H9 (cell line): Measurements from ENCODE around the gene CCDC178. TPM values are rescaled to one million over a fixed set of nuclear protein-coding genes. Genes with fewer than 3 reads are reported as not detected.

Experiments
- DNase-seq: peaks from one replicate; pipeline ENCODE4 v3.0.0-alpha.2; 2017
- H2AFZ ChIP-seq: one replicate; pipeline ENCODE4 v1.6.1; 2013; ENCODE audit warnings: mild to moderate bottlenecking, low read length, control low read depth, moderate library complexity
- H2AK5ac ChIP-seq: 2 replicates; pipeline ENCODE4 v1.6.1; 2013; ENCODE audit warnings: low read length, control low read depth, mixed read lengths; ENCODE audit not compliant: insufficient read length
- H2BK120ac ChIP-seq: one replicate; pipeline ENCODE4 v1.6.1; 2013; ENCODE audit warnings: low read depth, mild to moderate bottlenecking, low read length, control low read depth, inconsistent platforms; ENCODE audit not compliant: poor library complexity, severe bottlenecking
- H2BK12ac ChIP-seq: 2 replicates; pipeline ENCODE4 v1.6.1; 2013; ENCODE audit warnings: low read length, control low read depth, mixed read lengths, low read depth; ENCODE audit not compliant: insufficient read length
- H2BK15ac ChIP-seq: 2 replicates; pipeline ENCODE4 v1.6.1; 2013; ENCODE audit warnings: low read depth, low read length, control low read depth
- H2BK20ac ChIP-seq: one replicate; pipeline ENCODE4 v1.6.1; 2013; ENCODE audit warnings: low read depth, mild to moderate bottlenecking, low read length, control low read depth, inconsistent platforms; ENCODE audit not compliant: poor library complexity, severe bottlenecking
- H2BK5ac ChIP-seq: 2 replicates; pipeline ENCODE4 v1.6.1; 2013; ENCODE audit warnings: low read length, control low read depth, mixed read lengths; ENCODE audit not compliant: insufficient read length
- H3K14ac ChIP-seq: 2 replicates; pipeline ENCODE4 v1.6.1; 2013; ENCODE audit warnings: low read length, control low read depth; ENCODE audit not compliant: insufficient read depth
- H3K18ac ChIP-seq: 2 replicates; pipeline ENCODE4 v1.6.1; 2013; ENCODE audit warnings: low read depth, mild to moderate bottlenecking, mixed read lengths, low read length, control low read depth; ENCODE audit not compliant: insufficient read length
- H3K23ac ChIP-seq: 2 replicates; pipeline ENCODE4 v1.6.1; 2013; ENCODE audit warnings: low read length, control low read depth, mixed read lengths, low read depth; ENCODE audit not compliant: insufficient read length
- H3K23me2 ChIP-seq: 2 replicates; pipeline ENCODE4 v1.6.1; 2013; ENCODE audit warnings: low read depth, mild to moderate bottlenecking, mixed read lengths, low read length, control low read depth; ENCODE audit not compliant: insufficient read length, poor library complexity, severe bottlenecking
- H3K27ac ChIP-seq: 2 replicates; pipeline ENCODE4 v1.5.1; 2013; ENCODE audit warnings: low read length, control low read depth, mixed read lengths, low read depth; ENCODE audit not compliant: insufficient read length
- H3K27me3 ChIP-seq: 2 replicates; pipeline ENCODE4 v1.6.1; 2013; ENCODE audit warnings: low read length, control low read depth, inconsistent platforms; ENCODE audit not compliant: insufficient read depth
- H3K4ac ChIP-seq: 2 replicates; pipeline ENCODE4 v1.6.1; 2013; ENCODE audit warnings: low read depth, mild to moderate bottlenecking, control low read depth, inconsistent platforms, low read length, moderate library complexity
- H3K4me1 ChIP-seq: 2 replicates; pipeline ENCODE4 v1.6.1; 2013; ENCODE audit warnings: low read length, control low read depth, inconsistent platforms; ENCODE audit not compliant: insufficient read depth
- H3K4me2 ChIP-seq: 2 replicates; pipeline ENCODE4 v1.6.1; 2013; ENCODE audit warnings: low read length, control low read depth, mixed read lengths; ENCODE audit not compliant: insufficient read length, insufficient read depth
- H3K56ac ChIP-seq: 2 replicates; pipeline ENCODE4 v1.6.1; 2013; ENCODE audit warnings: low read depth, mild to moderate bottlenecking, mixed read lengths, low read length, control low read depth; ENCODE audit not compliant: insufficient read length
- H3K79me1 ChIP-seq: 2 replicates; pipeline ENCODE4 v1.6.1; 2013; ENCODE audit warnings: low read depth, mild to moderate bottlenecking, moderate library complexity, low read length, control low read depth, inconsistent platforms; ENCODE audit not compliant: insufficient read depth, poor library complexity, severe bottlenecking
- H3K79me2 ChIP-seq: 2 replicates; pipeline ENCODE4 v1.6.1; 2013; ENCODE audit warnings: low read length, control low read depth, inconsistent platforms; ENCODE audit not compliant: insufficient read depth
- H3K9ac ChIP-seq: 2 replicates; pipeline ENCODE4 v1.6.1; 2013; ENCODE audit warnings: low read length, control low read depth, mixed read lengths; ENCODE audit not compliant: insufficient read length; ENCODE audit errors: extremely low read depth
- H3K9me3 ChIP-seq: one replicate; pipeline ENCODE4 v1.6.1; 2013; ENCODE audit warnings: low read depth, low read length, inconsistent platforms; ENCODE audit not compliant: control insufficient read depth
- H3T11ph ChIP-seq: one replicate; pipeline ENCODE4 v1.6.1; 2013; ENCODE audit warnings: mild to moderate bottlenecking, low read length, control low read depth, inconsistent platforms
- H4K20me1 ChIP-seq: one replicate; pipeline ENCODE4 v1.6.1; 2013; ENCODE audit not compliant: control insufficient read depth, insufficient read length, insufficient read depth
- H4K5ac ChIP-seq: 2 replicates; pipeline ENCODE4 v1.6.1; 2013; ENCODE audit warnings: low read depth, mild to moderate bottlenecking, mixed read lengths, low read length, control low read depth; ENCODE audit not compliant: insufficient read length
- H4K8ac ChIP-seq: replicated peaks from 2 replicates; pipeline ENCODE4 v1.6.1; 2013; ENCODE audit warnings: low read length, control low read depth, mixed read lengths, low read depth; ENCODE audit not compliant: insufficient read length
- H4K91ac ChIP-seq: 2 replicates; pipeline ENCODE4 v1.6.1; 2013; ENCODE audit warnings: low read depth, mild to moderate bottlenecking, moderate library complexity, mixed read lengths, low read length, control low read depth; ENCODE audit not compliant: insufficient read length
- H3K27ac Mint-ChIP-seq, 3 experiments: 2 replicates in 2 of 3; 3 replicates in 1 of 3; pipeline ENCODE4 v1.8.0; 2020 to 2021; ENCODE audit warnings: mixed read lengths in 3 of 3, mild to moderate bottlenecking in 1 of 3, moderate library complexity in 1 of 3
- H3K27me3 Mint-ChIP-seq: 2 replicates; pipeline ENCODE4 v1.8.0; 2021; ENCODE audit warnings: low read depth, mild to moderate bottlenecking, moderate library complexity, mixed read lengths
- H3K36me3 Mint-ChIP-seq, 3 experiments: 2 replicates in 2 of 3; 3 replicates in 1 of 3; pipeline ENCODE4 v1.8.0; 2020 to 2021; ENCODE audit warnings: low read depth in 3 of 3, mixed read lengths in 3 of 3; ENCODE audit not compliant: insufficient read depth in 1 of 3
- H3K4me1 Mint-ChIP-seq, 2 experiments: 2 replicates each; pipeline ENCODE4 v1.8.0; 2020; ENCODE audit warnings: mixed read lengths in 2 of 2
- H3K4me3 Mint-ChIP-seq, 2 experiments: 2 replicates in 1 of 2; 3 replicates in 1 of 2; pipeline ENCODE4 v1.8.0; 2020 to 2021; ENCODE audit warnings: mild to moderate bottlenecking in 2 of 2, mixed read lengths in 2 of 2, moderate library complexity in 1 of 2
- H3K9me3 Mint-ChIP-seq, 2 experiments: 2 replicates in 1 of 2; 3 replicates in 1 of 2; pipeline ENCODE4 v1.8.0; 2020; ENCODE audit warnings: mild to moderate bottlenecking in 2 of 2, mixed read lengths in 2 of 2, moderate library complexity in 1 of 2
- CTCF ChIP-seq: fragments of 200-600 bp; sonication (generic); conservative IDR thresholded peaks from 3 replicates; pipeline ENCODE4 v1.8.0; 2021; ENCODE audit warnings: antibody characterized with exemption, mild to moderate bottlenecking
- WGBS: extraction: QIAGEN DNeasy Blood & Tissue Kit; methylation state at CpG from one replicate; pipeline ENCODE4 v1.1.7; 2013; ENCODE audit warnings: missing lambda C conversion rate, low lambda C conversion rate, mixed read lengths; ENCODE audit not compliant: insufficient read length; ENCODE audit errors: extremely low coverage; 5-methylcytosine and 5-hydroxymethylcytosine counted together
- total RNA-seq: library from RNA; stranded (reverse); gene quantifications from 2 replicates; pipeline ENCODE4 v1.2.1, GENCODE V29; 2021

Gene CCDC178
- total RNA-seq, 1 experiment from 2014 or later = not detected

DNA sequence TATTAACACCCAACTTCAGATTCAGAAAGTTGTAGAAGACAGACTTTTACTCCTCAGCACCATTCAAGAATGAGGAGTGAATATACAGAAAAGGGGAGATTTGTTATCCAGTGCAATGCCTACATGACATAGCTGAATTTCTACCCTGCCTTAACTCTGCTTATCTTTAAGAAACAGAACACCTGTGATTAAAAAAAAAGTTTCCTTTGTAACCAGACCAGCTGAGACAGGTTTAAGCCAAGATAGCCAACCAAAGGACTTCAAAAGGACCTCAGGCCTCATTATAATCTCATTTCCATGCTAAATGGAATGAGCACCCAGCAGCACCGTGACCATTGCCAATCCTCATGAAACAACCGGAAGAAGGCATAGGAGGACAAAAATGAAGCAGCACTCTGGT, 122.9 kb downstream of the CCDC178 start:
- Histone ChIP-seq H4K8ac (no peak overlapping the region), H4K5ac (no peak overlapping the region), H3K23me2 (no peaks in the 10 kb centered on the region), H2AFZ (no peak overlapping the region), H3K27me3 (no peaks in the 10 kb centered on the region), H3K79me2 (no peaks in the 10 kb centered on the region), H3K9me3 (no peaks in the 10 kb centered on the region), H3K23ac (no peak overlapping the region), H4K20me1 (no peaks in the 10 kb centered on the region), H2BK12ac (no peak overlapping the region), H4K91ac (no peak overlapping the region), H3T11ph (no peak overlapping the region), H3K18ac (no peak overlapping the region), H3K4me1 (no peaks in the 10 kb centered on the region), H2BK5ac (no peak overlapping the region), H3K4ac (no peak overlapping the region), H3K14ac (no peak overlapping the region), H2BK15ac (no peak overlapping the region), H2BK20ac (no peak overlapping the region), H3K27ac (no peak overlapping the region), H3K56ac (no peak overlapping the region), H2BK120ac (no peak overlapping the region), H2AK5ac (no peak overlapping the region), H3K4me2 (no peak overlapping the region), H3K9ac (no peak overlapping the region), H3K79me1 (no peaks in the 10 kb centered on the region)
- Mint-ChIP-seq H3K36me3 (peaks cover 0 to 6% (median 2%) of the 10 kb centered on the region in 3 experiments; a peak in 2 of 7 replicates), H3K9me3 (peaks cover 8 to 9% of the 10 kb centered on the region in 2 experiments; a peak in 4 of 5 replicates), H3K27ac (no peak overlapping the region; a peak in 1 of 7 replicates), H3K4me1 (no peaks in the 10 kb centered on the region), H3K27me3 (no peaks in the 10 kb centered on the region; the same call in 1 of the 2 replicates), H3K4me3 (no peak overlapping the region)
- no peak for DNase-seq
- no CpG with 5 or more reads among the region's 2 CpGs for WGBS
- TF ChIP-seq CTCF = no peak
